Calu3 (cell line): ENCODE results near the gene KCTD1. TPM values are rescaled to one million over a fixed set of nuclear protein-coding genes. Genes with fewer than 3 reads are reported as not detected.

Experiments used
- BruUV-seq: library from RNA; stranded (reverse); fragments of 400-500 nt; replicated peaks from 2 replicates; lab custom pipeline; 2021; lab: Mats Ljungman, UMichigan
- CTCF ChIA-PET: fragments of 300-600 bp; sonication (Branson Sonifier 250); formaldehyde crosslinking; loops from one replicate; lab custom pipeline; 2022; ENCODE audit warnings: antibody characterized with exemption; lab: Charles Lee
- DNase-seq: peaks from one replicate; pipeline ENCODE4 v3.0.0; 2022
- H3K27ac Mint-ChIP-seq: one replicate; pipeline ENCODE4 v1.8.0; 2022; ENCODE audit warnings: mixed read lengths; ENCODE audit not compliant: unreplicated experiment
- H3K27me3 Mint-ChIP-seq: one replicate; pipeline ENCODE4 v1.8.0; 2022; ENCODE audit warnings: mixed read lengths; ENCODE audit not compliant: unreplicated experiment
- H3K36me3 Mint-ChIP-seq: one replicate; pipeline ENCODE4 v1.8.0; 2022; ENCODE audit warnings: mild to moderate bottlenecking, moderate library complexity, mixed read lengths; ENCODE audit not compliant: insufficient read depth, unreplicated experiment
- H3K4me1 Mint-ChIP-seq: one replicate; pipeline ENCODE4 v1.8.0; 2022; ENCODE audit warnings: mild to moderate bottlenecking, low read depth, mixed read lengths; ENCODE audit not compliant: unreplicated experiment
- H3K4me3 Mint-ChIP-seq: one replicate; pipeline ENCODE4 v1.8.0; 2022; ENCODE audit warnings: mild to moderate bottlenecking, low read depth, moderate library complexity, mixed read lengths; ENCODE audit not compliant: unreplicated experiment
- H3K9me3 Mint-ChIP-seq: one replicate; pipeline ENCODE4 v1.8.0; 2022; ENCODE audit warnings: low read depth, mixed read lengths; ENCODE audit not compliant: unreplicated experiment
- intact Hi-C: fragments of 100-400 bp; cut with micrococcal nuclease; formaldehyde crosslinking; loops from one replicate; pipeline ENCODE4 v1.10.0; 2022; ENCODE audit not compliant: unreplicated experiment
- total RNA-seq: library from RNA; stranded (reverse); gene quantifications from 2 replicates; pipeline ENCODE4 v1.2.3, GENCODE V29; 2022
- TF ChIP-seq, protein P1 (sequence below): fragments of 200-600 bp; IDR thresholded peaks from one replicate; pipeline ENCODE4 v1.8.0; 2022; ENCODE audit warnings: antibody characterized with exemption; ENCODE audit not compliant: unreplicated experiment

The KCTD1 gene
- total RNA-seq, 1 experiment from 2014 or later = 54.1 TPM

DNA sequence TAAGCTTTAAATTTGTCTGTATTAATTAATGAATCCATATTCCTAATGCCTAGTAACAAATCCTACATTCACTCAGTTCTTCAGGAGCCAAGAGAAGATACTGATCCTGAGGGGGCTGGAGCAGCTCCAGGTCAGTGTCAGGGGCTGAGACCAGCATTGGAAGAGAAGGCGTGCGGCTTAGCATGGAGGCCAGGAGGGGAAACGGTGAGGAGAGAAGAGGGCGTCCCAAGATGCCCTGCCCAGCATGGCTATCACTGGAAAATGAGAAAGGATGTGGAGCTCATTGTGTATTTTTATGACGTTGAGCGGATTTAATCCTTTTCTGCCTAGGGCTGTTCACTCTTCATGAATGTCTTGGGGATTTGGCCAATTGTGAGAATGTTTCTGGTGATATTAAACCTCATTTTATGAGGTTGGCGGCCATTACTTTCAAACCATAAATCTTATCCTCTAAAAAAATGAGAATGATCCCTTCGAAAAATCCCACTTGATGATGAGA is 131.7 kb downstream of the KCTD1 start:
- no peak overlapping the region for H3K4me3 Mint-ChIP-seq
- no TSS peak for BruUV-seq
- no peak for DNase-seq
- TF ChIP-seq, protein P1, sequence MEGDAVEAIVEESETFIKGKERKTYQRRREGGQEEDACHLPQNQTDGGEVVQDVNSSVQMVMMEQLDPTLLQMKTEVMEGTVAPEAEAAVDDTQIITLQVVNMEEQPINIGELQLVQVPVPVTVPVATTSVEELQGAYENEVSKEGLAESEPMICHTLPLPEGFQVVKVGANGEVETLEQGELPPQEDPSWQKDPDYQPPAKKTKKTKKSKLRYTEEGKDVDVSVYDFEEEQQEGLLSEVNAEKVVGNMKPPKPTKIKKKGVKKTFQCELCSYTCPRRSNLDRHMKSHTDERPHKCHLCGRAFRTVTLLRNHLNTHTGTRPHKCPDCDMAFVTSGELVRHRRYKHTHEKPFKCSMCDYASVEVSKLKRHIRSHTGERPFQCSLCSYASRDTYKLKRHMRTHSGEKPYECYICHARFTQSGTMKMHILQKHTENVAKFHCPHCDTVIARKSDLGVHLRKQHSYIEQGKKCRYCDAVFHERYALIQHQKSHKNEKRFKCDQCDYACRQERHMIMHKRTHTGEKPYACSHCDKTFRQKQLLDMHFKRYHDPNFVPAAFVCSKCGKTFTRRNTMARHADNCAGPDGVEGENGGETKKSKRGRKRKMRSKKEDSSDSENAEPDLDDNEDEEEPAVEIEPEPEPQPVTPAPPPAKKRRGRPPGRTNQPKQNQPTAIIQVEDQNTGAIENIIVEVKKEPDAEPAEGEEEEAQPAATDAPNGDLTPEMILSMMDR = no peak
- H3K9me3 Mint-ChIP-seq = no peaks in the 10 kb centered on the region
- CTCF ChIA-PET = interaction anchor here (0.6 kb wide), 1 partner anchor 209 kb away, joined by 6 read pairs; no protein-coding TSS in a partner anchor
- H3K27ac Mint-ChIP-seq = no peak overlapping the region
- H3K36me3 Mint-ChIP-seq = no peaks in the 10 kb centered on the region
- no peaks in the 10 kb centered on the region for H3K27me3 Mint-ChIP-seq
- intact Hi-C loops = no loop called here
- H3K4me1 Mint-ChIP-seq = no peaks in the 10 kb centered on the region

DNA sequence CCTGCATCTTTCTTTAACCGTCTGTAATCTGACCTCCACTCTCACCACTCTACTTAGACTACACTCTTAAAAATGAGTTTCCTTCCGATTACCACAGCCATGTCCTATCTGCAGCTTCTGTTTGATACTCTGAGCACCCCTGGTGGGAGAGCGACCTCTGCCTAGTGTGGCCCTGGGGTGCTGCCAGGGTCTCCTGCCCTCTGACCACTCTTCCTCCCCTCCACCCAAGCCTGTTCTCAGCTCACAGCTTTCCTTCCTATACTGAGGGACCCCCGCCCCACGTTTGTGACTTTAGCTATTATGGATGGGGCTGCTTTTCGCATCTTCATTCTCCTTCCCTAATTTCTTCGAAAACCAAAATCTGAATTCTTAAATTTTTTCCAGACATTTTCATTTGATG is 132.7 kb downstream of the KCTD1 start:
- CTCF ChIA-PET = no interaction called here
- BruUV-seq = no TSS peak
- intact Hi-C loops = no loop called here
- H3K27ac Mint-ChIP-seq = no peak overlapping the region
- TF ChIP-seq, protein P1 = no peak
- no peak for DNase-seq
- no peaks in the 10 kb centered on the region for H3K36me3 Mint-ChIP-seq
- H3K27me3 Mint-ChIP-seq = no peaks in the 10 kb centered on the region
- no peaks in the 10 kb centered on the region for H3K4me1 Mint-ChIP-seq
- H3K4me3 Mint-ChIP-seq = no peak overlapping the region
- H3K9me3 Mint-ChIP-seq = no peaks in the 10 kb centered on the region

DNA sequence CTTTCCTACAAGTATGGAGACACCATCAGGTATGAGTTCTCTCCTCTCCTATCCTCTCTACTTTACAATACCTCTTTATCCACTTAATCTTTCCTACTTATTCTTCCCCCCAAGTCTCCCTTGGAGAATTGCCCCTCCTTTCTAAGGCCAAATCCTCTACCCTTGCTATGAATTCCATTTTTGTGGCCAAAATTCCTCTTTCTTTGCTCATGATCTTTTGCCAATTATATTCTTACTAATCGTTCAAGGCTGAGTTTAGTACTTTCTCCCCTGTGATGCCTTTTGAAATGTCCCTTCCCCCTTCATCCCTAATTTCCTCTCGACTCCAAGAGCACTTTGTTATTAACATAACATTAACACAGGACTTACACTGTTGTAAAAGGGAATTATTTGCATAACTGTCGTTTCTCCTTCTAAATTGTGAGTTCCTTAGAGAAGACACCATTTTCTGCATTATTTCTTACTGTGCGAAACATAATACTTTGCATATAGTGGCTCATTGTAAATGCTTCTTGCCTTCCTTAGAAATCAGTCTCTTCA is 133.4 kb downstream of the KCTD1 start:
- Mint-ChIP-seq H3K4me1 (no peaks in the 10 kb centered on the region), H3K27me3 (no peaks in the 10 kb centered on the region), H3K9me3 (no peaks in the 10 kb centered on the region), H3K4me3 (no peak overlapping the region), H3K27ac (no peak overlapping the region), H3K36me3 (no peaks in the 10 kb centered on the region)
- BruUV-seq = no TSS peak
- DNase-seq = no peak
- CTCF ChIA-PET = interaction anchor here (0.7 kb wide), 1 partner anchor 138 kb away, joined by 7 read pairs; no protein-coding TSS in a partner anchor
- intact Hi-C loops = no loop called here
- TF ChIP-seq, protein P1 = no peak

DNA sequence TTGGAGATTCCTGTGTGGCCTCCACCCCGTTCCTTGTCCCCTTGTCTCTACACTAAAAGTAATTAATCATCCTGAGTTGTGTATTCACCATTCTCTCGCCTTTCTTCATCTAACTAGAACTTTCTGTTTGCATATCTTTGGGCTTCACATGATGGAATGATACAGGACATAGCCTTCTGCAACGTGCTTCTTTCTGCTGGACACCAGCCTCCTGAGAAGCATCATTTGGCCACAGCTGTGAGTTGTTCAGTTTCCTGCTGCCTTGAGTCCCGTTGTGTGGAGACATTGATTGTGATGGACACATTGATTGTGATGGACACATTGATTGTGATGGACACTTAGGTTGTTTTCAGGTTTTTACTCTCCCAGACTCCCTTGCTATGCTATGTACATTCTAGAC is 139.3 kb downstream of the KCTD1 start:
- TF ChIP-seq, protein P1 = no peak
- Mint-ChIP-seq H3K36me3 (peaks cover 3% of the 10 kb centered on the region), H3K27me3 (no peaks in the 10 kb centered on the region), H3K4me3 (no peak overlapping the region), H3K27ac (no peak overlapping the region), H3K4me1 (peaks cover 8% of the 10 kb centered on the region), H3K9me3 (no peaks in the 10 kb centered on the region)
- no TSS peak for BruUV-seq
- CTCF ChIA-PET = no interaction called here
- intact Hi-C loops = loop anchor here (5.0 to 10.0 kb wide), 2 partner anchors 76 to 138 kb away; partner anchors contain the start of gene KCTD1
- no peak for DNase-seq
